ENCODE measurements around the gene ADAM12. TPM values are rescaled to one million over a fixed set of nuclear protein-coding genes. Genes with fewer than 3 reads are reported as not detected.

The ADAM12 gene
- total and polyA plus RNA-seq, 9 of the 15 experiments (the other 6 are each of a cell fraction or from before 2014, with no cell fraction given), result not detected

GRCh38 chr10:126004752-126005151, 383.5 kb downstream of the ADAM12 start:
- Histone ChIP-seq H3K79me2 (ENCODE audit: control insufficient read depth, insufficient read depth, low read length) (no peaks in the 10 kb centered on the region), H3K27me3 (ENCODE audit: control insufficient read depth in 2 of 2, insufficient read depth in 2 of 2, low read length in 2 of 2) (peaks cover 0 to 4% of the 10 kb centered on the region in 2 experiments; a peak in 1 of 5 replicates), H3K9me1 (ENCODE audit: control insufficient read depth, insufficient read depth, low read length) (no peaks in the 10 kb centered on the region), H3K9ac (ENCODE audit: insufficient read depth in 1 of 2, low read depth in 2 of 2, low read length in 2 of 2) (no peak overlapping the region), H3K4me3 (no peak overlapping the region), H3K9me3 (replicated peaks; ENCODE audit: control insufficient read depth, insufficient read depth, low read depth, low read length) (no peaks in the 10 kb centered on the region), H3K36me3 (ENCODE audit: control insufficient read depth, insufficient read depth, low read length) (no peaks in the 10 kb centered on the region), H3K4me1 (replicated peaks in 1 of 2; ENCODE audit: control insufficient read depth in 2 of 2, insufficient read depth in 2 of 2, low read length in 2 of 2) (no peaks in the 10 kb centered on the region), H3K27ac (ENCODE audit: extremely low read depth, low read depth, low read length) (no peak overlapping the region), H2AFZ (ENCODE audit: low read depth, low read length) (no peak overlapping the region), H4K20me1 (replicated peaks; ENCODE audit: control insufficient read depth, insufficient read depth, low read length) (no peaks in the 10 kb centered on the region), H3K4me2 (ENCODE audit: insufficient read depth, low read length) (no peak overlapping the region)
- in situ Hi-C loops (cut with MboI), result no loop called here
- TF ChIP-seq, protein P1, sequence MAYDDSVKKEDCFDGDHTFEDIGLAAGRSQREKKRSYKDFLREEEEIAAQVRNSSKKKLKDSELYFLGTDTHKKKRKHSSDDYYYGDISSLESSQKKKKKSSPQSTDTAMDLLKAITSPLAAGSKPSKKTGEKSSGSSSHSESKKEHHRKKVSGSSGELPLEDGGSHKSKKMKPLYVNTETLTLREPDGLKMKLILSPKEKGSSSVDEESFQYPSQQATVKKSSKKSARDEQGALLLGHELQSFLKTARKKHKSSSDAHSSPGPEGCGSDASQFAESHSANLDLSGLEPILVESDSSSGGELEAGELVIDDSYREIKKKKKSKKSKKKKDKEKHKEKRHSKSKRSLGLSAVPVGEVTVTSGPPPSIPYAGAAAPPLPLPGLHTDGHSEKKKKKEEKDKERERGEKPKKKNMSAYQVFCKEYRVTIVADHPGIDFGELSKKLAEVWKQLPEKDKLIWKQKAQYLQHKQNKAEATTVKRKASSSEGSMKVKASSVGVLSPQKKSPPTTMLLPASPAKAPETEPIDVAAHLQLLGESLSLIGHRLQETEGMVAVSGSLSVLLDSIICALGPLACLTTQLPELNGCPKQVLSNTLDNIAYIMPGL (CRISPR knock-in tag; IDR thresholded peaks at IDR 0.05), result no peak
- no peak for TF ChIP-seq NBN (IDR thresholded peaks at IDR 0.05; ENCODE audit: low read depth)
- no peak for TF ChIP-seq SMAD4 (CRISPR knock-in tag; conservative IDR thresholded peaks at IDR 0.05)
- TF ChIP-seq IFI16 (CRISPR knock-in tag; IDR thresholded peaks at IDR 0.05), result no peak
- TF ChIP-seq, protein P2, sequence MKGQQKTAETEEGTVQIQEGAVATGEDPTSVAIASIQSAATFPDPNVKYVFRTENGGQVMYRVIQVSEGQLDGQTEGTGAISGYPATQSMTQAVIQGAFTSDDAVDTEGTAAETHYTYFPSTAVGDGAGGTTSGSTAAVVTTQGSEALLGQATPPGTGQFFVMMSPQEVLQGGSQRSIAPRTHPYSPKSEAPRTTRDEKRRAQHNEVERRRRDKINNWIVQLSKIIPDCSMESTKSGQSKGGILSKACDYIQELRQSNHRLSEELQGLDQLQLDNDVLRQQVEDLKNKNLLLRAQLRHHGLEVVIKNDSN (CRISPR knock-in tag; IDR thresholded peaks at IDR 0.05), result no peak
- no peak for TF ChIP-seq GATA2 (CRISPR knock-in tag; IDR thresholded peaks at IDR 0.05)
- TF ChIP-seq ZNF282 (CRISPR knock-in tag; IDR thresholded peaks at IDR 0.05), result no peak
- no peak for TF ChIP-seq TEAD4 (IDR thresholded peaks at IDR 0.05; ENCODE audit: low read length)
- no peak for TF ChIP-seq TEAD4 (CRISPR knock-in tag; IDR thresholded peaks at IDR 0.05; ENCODE audit: borderline replicate concordance)
- TF ChIP-seq NFATC3 (IDR thresholded peaks at IDR 0.05), result no peak
- TF ChIP-seq ESRRB (CRISPR knock-in tag; IDR thresholded peaks at IDR 0.05; ENCODE audit: borderline replicate concordance), result no peak
- no peak for TF ChIP-seq SAP30 (IDR thresholded peaks at IDR 0.05; ENCODE audit: borderline replicate concordance, insufficient read depth, low read depth, low read length, poor library complexity, severe bottlenecking)
- TF ChIP-seq HDAC1 (IDR thresholded peaks at IDR 0.05), result no peak
- TF ChIP-seq COPS2 (conservative IDR thresholded peaks at IDR 0.05), result no peak
- TF ChIP-seq ESRRA (IDR thresholded peaks at IDR 0.05; ENCODE audit: borderline replicate concordance, low read depth), result no peak
- TF ChIP-seq SRSF1 (IDR thresholded peaks at IDR 0.05; ENCODE audit: low read depth, low read length), result no peak
- TF ChIP-seq ZNF197 (CRISPR knock-in tag; IDR thresholded peaks at IDR 0.05; ENCODE audit: low read depth), result no peak
- intact Hi-C loops (cut with micrococcal nuclease), result no loop called here
- DNase-seq (ENCODE audit: extremely low read depth in 1 of 4, low spot score in 3 of 4) (no peak), FAIRE-seq (no peak), ATAC-seq (no peak)
- ChIA-PET POLR2A (no interaction called here), CTCF (ENCODE audit: low intra/inter-chr PET ratio) (no interaction called here)
- WGBS (ENCODE audit: insufficient coverage, low coverage, missing lambda C conversion rate), result 0% methylated on average over 7 of the region's 8 CpGs
- no TSS peak for BruUV-seq (replicated peaks)

All from K562 (cell line).